WTC11 (cell line): ENCODE measurements around the gene LRIT3.

Experiments used
- CBFB ChIP-seq: sonication (generic); formaldehyde crosslinking; IDR thresholded peaks from 2 replicates; pipeline ENCODE4 v1.8.1; 2022; ENCODE audit warnings: mild to moderate bottlenecking, low read depth, missing genetic modification reagents
- CREM ChIP-seq: sonication (generic); formaldehyde crosslinking; IDR thresholded peaks from 2 replicates; pipeline ENCODE4 v1.8.1; 2022; ENCODE audit warnings: mild to moderate bottlenecking, missing genetic modification reagents, moderate library complexity
- ESRRA ChIP-seq: sonication (generic); formaldehyde crosslinking; IDR thresholded peaks from 2 replicates; pipeline ENCODE4 v1.8.1; 2022; ENCODE audit warnings: mild to moderate bottlenecking, missing genetic modification reagents, borderline replicate concordance
- NFATC4 ChIP-seq: fragments of 250-450 bp; sonication (Bioruptor Pico); IDR thresholded peaks from 2 replicates; pipeline ENCODE4 v1.9.0; 2021; ENCODE audit warnings: mild to moderate bottlenecking
- NR3C1 ChIP-seq: sonication (generic); formaldehyde crosslinking; conservative IDR thresholded peaks from 2 replicates; pipeline ENCODE4 v1.8.1; 2023; ENCODE audit warnings: low read depth, mild to moderate bottlenecking, missing genetic modification reagents
- SOX15 ChIP-seq: fragments of 250-450 bp; sonication (Bioruptor Pico); IDR thresholded peaks from 2 replicates; pipeline ENCODE4 v1.9.0; 2021; ENCODE audit warnings: mild to moderate bottlenecking
- ZNF138 ChIP-seq: sonication (generic); formaldehyde crosslinking; conservative IDR thresholded peaks from 2 replicates; pipeline ENCODE4 v1.8.1; 2022; ENCODE audit warnings: mild to moderate bottlenecking, moderate library complexity, missing genetic modification reagents
- TF ChIP-seq, protein P1 (sequence below): fragments of 200-600 bp; IDR thresholded peaks from 2 replicates; pipeline ENCODE4 v1.8.0; 2022; ENCODE audit warnings: antibody characterized with exemption
- TF ChIP-seq, protein P2 (sequence below): sonication (generic); formaldehyde crosslinking; IDR thresholded peaks from 2 replicates; pipeline ENCODE4 v1.8.1; 2022; ENCODE audit warnings: missing genetic modification reagents, borderline replicate concordance
- TF ChIP-seq, protein P3 (sequence below): sonication (generic); formaldehyde crosslinking; IDR thresholded peaks from 2 replicates; pipeline ENCODE4 v1.8.0; 2022; ENCODE audit warnings: mild to moderate bottlenecking, missing genetic modification reagents

DNA sequence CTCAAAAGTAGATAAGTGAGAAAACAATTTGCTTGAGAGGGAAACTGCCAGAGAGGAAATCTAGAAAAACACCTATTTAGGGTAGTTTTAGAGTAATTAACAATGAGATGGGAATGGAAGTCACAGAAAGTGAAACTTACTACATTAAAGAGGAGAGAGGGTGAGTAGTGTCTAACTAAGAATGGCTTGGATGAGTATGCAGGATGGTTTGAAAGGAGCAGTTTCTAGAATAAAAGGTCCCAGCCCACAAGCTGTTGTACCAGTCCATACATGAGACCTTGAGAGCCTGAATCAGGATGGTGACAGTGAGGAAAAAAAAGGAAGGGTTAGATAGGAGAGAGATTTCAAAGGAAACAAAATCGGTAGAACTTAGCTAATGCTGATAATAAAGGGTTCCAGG is 31.0 kb upstream of the LRIT3 start:
- TF ChIP-seq, protein P1, sequence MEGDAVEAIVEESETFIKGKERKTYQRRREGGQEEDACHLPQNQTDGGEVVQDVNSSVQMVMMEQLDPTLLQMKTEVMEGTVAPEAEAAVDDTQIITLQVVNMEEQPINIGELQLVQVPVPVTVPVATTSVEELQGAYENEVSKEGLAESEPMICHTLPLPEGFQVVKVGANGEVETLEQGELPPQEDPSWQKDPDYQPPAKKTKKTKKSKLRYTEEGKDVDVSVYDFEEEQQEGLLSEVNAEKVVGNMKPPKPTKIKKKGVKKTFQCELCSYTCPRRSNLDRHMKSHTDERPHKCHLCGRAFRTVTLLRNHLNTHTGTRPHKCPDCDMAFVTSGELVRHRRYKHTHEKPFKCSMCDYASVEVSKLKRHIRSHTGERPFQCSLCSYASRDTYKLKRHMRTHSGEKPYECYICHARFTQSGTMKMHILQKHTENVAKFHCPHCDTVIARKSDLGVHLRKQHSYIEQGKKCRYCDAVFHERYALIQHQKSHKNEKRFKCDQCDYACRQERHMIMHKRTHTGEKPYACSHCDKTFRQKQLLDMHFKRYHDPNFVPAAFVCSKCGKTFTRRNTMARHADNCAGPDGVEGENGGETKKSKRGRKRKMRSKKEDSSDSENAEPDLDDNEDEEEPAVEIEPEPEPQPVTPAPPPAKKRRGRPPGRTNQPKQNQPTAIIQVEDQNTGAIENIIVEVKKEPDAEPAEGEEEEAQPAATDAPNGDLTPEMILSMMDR = no peak
- TF ChIP-seq ESRRA (CRISPR knock-in tag) (no peak), NR3C1 (CRISPR knock-in tag) (no peak), CREM (no peak), ZNF138 (no peak), NFATC4 (CRISPR knock-in tag) (no peak), SOX15 (no peak), CBFB (CRISPR knock-in tag) (no peak)
- TF ChIP-seq, protein P2, sequence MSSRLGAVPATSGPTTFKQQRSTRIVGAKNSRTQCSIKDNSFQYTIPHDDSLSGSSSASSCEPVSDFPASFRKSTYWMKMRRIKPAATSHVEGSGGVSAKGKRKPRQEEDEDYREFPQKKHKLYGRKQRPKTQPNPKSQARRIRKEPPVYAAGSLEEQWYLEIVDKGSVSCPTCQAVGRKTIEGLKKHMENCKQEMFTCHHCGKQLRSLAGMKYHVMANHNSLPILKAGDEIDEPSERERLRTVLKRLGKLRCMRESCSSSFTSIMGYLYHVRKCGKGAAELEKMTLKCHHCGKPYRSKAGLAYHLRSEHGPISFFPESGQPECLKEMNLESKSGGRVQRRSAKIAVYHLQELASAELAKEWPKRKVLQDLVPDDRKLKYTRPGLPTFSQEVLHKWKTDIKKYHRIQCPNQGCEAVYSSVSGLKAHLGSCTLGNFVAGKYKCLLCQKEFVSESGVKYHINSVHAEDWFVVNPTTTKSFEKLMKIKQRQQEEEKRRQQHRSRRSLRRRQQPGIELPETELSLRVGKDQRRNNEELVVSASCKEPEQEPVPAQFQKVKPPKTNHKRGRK (CRISPR knock-in tag) = no peak
- TF ChIP-seq, protein P3, sequence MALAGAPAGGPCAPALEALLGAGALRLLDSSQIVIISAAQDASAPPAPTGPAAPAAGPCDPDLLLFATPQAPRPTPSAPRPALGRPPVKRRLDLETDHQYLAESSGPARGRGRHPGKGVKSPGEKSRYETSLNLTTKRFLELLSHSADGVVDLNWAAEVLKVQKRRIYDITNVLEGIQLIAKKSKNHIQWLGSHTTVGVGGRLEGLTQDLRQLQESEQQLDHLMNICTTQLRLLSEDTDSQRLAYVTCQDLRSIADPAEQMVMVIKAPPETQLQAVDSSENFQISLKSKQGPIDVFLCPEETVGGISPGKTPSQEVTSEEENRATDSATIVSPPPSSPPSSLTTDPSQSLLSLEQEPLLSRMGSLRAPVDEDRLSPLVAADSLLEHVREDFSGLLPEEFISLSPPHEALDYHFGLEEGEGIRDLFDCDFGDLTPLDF (CRISPR knock-in tag) = no peak
